Middle frontal gyrus (tissue), 1 donor: ENCODE results near the gene SNRPD1.
"Not testable (repeated sequence)": the region's sequence is repeated elsewhere in the genome, so short reads cannot be mapped to it uniquely, and the experiment has no call there.

Source experiments
- DNase-seq: peaks from one replicate; pipeline ENCODE4 v3.0.0-alpha.2; 2015; ENCODE audit warnings: low spot score; ENCODE audit errors: extremely low spot score

Gene SNRPD1

DNA sequence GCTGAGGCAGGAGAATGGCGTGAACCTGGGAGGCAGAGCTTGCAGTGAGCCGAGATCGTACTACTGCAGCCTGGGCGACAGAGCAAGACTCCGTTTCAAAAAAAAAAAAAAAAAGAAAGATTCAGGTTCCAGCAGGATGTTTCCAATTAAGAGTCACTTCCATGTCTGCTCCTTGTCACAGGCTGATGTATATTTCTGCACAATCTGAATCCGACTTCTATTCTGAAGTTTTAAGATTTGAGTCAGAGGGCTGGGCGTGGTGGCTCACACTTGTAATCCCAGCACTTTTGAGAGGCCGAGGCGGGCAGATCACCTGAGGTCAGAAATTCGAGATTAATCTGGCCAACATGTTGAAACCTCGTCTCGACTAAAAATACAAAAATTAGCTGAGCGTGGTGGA lies 24.7 kb downstream of the SNRPD1 start:
- no peak for DNase-seq

DNA sequence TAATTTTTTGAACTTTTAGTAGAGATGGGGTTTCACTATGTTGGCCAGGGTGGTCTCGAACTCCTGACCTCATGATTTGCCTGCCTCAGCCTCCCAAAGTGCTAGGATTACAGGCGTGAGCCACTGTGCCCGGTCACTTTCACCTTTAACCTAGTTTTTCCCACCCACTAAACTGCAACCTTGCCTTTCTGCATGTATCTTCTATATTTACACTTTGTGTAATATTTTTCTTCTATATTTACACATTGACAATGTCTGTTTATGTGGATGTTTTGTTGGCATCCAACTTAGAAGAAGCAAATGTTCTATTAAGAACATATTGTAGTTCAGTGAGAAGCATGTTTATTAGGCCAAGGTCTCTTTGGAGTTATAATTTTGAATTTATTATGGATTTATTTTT lies 26.7 kb downstream of the SNRPD1 start:
- no peak for DNase-seq

DNA sequence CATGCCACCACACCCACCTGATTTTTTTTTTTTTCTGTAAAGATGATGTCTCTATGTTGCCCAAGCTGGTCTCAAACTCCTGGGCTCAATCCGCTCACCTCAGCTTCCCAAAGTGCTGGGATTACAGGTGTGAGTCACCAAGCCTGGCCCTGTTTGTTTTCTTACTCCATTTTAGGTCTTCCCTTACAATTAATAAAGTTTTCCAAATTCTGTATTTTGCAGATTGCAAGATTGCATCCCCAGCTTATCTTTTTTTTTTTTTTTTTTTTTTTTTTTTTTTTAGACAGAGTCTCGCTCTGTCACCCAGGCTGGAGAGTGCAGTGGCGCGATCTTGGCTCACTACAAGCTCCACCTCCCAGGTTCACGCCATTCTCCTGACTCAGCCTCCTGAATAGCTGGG lies 28.3 kb downstream of the SNRPD1 start:
- DNase-seq, result not testable (repeated sequence)

DNA sequence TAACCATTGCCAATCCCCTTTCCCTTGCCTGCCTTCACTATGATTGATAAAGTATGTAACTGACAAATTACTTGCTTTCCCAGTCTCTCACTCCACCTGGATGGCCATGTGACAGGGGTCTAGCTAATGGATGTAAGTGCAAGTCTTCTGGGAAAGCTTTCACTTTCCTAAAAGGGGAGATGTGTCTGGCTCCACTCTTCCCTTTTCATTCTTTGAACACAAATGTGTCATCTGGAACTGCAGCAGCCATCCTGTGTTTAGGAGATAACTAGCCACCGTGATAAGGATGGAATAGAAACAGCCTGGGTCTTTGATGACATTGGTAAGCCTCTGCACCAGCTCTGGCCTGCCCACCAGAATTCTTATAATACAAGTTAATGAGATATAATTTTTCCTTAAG lies 38.2 kb downstream of the SNRPD1 start:
- no peak for DNase-seq

DNA sequence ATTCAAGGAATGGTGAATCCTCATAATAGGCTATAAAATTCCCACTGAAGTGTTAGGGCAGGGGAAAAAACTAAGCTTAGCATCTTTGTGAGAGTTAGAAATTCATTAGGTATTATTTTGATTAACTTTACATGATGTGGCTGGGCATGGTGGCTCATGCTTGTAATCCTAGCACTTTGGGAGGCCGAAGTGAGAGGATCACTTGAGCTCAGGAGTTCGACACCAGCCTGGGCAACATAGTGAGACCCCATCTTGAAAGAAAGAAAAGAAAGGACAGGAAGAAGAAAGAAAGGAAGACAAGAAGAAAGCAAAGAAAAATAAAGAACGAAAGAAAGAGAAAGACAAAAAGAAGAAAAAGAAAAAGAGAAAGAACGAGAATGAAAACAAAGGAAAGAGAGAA lies 40.0 kb downstream of the SNRPD1 start:
- DNase-seq, result no peak

DNA sequence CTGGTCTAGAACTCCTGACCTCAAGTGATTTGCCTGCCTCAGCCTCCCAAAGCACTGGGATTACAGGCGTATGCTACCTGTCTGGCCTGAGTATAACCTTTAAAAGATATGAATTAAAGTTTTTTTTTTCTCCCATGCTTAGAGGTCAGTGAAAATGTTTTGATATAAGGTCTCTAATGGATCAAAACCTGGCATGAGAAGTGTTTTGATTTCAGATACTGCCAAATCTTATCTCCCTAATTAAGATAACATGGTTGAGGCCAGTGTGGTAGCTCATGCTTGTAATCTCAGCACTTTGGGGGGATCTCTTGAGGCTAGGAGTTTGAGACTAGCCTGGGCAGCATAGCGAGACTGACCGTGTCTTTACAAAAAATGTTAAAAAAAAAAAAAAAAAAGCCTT lies 41.2 kb downstream of the SNRPD1 start:
- DNase-seq, result no peak

DNA sequence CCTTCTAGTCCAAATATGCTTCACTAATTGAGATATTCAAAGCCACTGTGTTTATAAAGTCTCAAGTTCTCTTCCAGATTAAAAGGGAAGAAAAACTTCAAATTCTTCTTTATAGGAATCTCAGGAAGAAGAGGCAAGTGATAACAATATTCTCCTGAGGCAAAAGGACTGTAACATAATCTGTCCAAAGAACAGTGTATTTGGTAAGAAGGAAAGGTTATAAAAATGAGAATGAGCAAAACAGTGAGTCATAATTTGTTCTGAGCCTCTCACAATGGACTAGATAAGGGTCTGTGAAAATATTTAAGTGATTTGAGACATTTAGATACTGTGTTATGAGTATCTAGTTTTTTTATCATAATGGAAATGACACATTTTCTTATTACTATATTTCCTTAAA lies 44.3 kb downstream of the SNRPD1 start:
- no peak for DNase-seq

DNA sequence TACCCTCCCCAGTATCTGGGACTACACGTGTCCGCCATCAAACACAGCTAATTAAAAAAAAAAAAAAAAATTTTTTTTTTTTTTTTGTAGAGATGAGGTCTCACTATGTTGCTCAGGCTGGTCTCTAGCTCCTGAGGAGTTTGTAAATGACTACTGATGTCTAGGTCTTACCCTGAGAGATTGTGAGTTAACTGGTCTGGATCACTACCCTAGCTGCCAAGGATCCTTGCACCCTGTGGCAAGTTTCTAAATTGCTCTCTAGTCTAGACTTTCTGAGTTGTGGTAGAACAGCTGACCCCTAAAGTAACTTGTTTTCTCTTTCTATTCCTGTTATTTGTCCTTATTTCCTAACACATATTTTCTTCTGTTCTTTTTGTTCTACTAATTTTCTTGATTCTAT lies 48.0 kb downstream of the SNRPD1 start:
- no peak for DNase-seq

DNA sequence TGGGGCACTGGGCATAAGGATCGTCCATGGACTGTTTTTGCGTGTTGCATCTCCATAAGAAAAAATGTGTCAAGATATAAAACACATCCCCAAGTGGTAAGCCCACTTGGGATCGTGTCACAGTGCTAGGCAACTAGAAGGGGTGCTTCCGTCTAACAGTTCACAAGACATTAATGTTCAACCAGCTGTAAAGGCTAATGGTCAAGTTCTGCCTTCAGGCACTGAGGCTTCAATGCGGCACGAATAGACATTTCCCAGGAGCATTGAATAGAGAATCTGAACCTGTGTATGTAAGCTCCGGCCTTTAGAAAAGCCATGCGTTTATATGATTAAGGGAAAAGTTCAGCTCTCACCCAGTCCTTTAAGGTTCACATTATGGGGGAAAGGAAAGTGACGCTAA lies 50.5 kb downstream of the SNRPD1 start:
- no peak for DNase-seq

DNA sequence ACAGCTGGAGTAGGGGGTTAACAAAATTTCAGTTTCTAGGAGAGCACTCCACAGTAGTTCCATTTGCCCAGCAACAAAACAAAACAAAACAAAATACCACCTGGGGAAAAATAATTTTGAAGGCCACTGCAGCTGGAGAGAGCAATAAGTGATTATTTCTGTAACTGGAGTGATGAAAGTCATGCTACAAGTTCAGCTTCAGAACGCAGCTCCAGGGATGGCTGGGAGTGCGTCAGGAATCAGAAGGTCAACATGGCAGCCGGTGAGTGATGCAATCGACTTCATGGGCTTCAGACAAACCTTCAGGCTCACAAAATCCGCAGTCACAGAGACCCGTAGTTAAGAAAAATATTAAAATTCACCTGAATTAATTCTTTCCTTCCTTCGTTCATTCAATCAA lies 51.5 kb downstream of the SNRPD1 start:
- no peak for DNase-seq

DNA sequence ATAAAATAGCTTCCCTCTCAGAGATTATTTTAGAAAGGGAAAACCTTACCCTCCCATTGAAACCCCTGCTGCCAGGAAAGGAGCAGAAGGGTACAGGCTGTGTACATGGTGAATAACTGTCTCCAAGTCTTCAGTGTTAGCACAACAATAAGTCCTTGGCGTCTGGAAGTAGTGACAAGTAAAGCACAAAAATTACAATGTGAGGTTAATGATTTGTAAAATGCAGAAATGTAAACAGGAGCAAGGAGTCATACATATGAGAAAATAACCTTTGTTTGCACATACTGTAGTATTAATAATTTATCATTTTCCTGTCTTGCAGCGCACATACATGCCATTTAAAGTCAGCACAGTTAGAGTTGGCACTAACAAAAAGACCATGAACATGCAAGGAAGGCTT lies 52.0 kb downstream of the SNRPD1 start:
- no peak for DNase-seq

DNA sequence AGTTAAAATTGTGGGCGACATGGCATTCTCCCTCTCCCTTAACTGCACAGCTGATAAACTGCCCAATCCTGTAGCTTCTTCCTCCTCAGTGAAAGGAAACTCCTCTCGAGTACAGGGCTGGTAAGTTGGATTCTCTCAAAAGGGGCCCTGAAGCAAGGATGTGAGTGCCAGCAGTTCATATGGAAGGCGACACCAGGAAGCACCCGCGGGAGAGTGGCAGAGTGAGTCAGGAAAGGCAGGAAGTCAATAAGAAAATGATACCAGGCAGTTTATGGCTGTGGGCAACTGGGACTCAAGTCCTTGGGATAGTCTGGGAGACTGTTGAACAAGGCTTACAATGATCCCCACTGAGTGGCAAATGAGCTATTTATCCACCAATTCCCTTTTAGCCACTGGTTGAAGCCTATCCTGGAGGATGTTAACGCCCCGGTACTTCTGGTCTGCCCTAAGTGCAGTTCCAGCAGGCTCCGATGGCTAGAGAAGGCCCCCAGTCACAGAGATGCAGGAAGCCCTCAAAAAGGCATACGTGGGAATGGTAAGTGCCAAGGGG lies 57.7 kb downstream of the SNRPD1 start:
- DNase-seq, result no peak

DNA sequence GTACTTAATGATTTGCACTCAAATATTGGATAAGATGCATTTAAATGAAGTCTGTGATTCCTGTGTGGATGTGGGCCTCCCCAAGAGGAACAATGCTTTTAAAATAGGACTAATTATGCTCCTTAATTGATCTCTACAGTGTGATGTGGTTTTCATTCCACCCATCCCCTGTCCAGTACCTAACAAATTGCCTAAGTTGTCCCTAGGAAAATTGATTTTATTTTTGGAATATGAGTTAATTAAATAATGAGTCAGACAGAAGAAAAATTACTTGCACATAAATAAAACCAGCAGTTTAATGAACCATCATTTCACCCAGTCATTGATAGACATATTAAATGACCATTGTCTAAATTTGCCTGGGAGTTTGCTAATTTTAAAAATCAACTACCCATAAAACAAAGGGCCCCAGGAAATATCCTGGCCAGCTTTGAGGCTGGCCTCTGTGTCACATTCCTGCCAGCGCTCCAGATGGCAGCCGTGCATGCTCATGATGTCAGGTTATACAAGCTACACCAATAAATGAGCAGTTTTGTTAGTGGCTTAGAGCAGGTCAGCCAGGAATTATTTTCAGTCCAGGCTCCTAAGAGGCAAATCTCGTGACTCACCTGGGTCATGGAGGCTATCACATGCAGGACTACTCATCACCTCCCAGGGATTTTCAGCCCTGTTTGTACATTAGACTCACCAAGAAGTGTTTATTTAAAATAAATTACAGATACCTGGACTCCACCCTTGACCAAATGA lies 60.6 kb downstream of the SNRPD1 start:
- no peak for DNase-seq

DNA sequence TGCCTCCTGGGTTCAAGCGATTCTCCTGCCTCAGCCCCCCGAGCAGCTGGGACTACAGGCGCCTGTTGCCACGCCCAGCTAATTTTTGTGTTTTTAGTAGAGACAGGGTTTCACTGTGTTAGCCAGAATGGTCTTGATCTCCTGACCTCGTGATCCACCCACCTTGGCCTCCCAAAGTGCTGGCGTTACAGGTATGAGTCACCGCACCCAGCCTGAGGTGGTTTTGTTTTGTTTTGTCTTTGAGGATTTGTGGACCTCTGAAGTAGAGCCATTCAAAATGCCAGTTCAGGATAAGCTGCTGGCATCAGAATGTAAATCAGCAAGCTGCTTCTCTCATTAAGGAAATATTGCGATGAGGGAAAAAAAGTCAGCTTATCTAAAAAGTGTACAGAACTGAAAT lies 63.2 kb downstream of the SNRPD1 start:
- DNase-seq, result not testable (repeated sequence)

DNA sequence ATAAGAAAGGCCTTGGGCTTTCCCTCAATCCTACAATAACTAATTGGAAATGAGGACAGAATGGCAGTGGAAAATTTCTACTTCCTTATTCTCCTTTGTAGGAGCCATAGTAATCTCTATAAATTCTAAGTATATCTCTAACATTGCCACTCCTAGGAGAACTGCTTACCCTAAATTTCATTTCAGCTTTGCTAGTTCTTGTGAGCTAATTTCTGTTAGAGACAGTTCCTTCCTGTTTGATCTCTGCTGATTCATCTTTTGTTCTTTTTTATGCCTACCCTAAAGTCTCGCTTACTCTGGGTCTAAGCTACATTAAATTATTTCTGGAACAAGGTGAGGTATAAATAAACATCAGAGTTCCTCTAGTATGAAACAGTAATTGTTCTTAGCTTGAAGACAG lies 66.7 kb downstream of the SNRPD1 start:
- no peak for DNase-seq

DNA sequence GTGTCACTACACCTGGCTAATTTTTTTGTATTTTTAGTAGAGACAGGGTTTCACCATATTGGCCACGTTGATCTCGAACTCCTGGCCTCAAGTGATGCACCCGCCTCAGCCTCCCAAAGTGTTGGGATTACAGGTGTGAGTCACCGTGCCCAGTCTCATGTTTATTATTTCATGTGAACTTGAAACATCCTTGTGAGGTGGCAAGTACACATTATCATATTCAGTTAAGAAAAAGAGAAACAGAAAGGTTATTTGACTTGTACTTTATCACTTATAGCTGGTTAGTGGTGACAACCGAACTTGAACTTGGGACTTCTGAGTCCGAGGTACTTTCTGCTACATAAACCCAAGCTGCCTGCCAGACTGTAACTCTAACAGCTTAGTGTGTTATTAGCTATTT lies 68.0 kb downstream of the SNRPD1 start:
- DNase-seq, result no peak

DNA sequence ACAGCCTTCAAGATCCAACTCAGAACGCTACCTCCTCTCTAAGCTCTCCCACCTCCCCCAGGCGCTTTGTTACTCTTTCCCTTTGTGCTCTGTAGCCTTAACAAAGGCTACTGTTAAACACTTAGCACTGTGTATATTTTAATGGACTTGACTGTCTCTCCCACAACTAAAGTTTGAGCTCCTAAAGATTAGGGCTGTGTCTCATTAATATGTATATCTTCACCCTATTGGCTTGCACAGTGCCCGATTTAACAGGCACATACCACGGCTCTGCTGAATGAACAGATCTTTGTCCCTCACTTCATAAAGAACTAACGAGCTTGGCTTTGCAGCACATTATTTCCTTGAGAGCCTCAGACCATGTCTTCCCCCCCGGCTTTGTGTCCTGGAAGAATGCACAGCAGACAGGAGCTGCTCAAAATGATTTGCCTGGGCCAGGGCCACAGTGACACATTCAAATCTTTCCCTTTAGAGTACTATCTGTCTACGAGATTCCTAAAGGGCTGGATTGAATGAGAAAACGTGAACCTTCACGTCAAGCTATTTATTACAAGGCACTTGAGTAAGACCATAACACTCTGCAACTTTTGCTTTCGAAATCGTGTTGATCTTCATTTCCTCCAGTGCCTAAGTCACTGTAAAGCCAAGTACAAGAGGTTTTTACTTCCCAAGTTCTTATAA lies 70.4 kb downstream of the SNRPD1 start:
- DNase-seq, result no peak
